D721Med (cell line): ENCODE measurements around the gene LENG1.
"Not testable (repeated sequence)": the region's sequence is repeated elsewhere in the genome, so short reads cannot be mapped to it uniquely, and the experiment has no call there.

ENCODE experiments used
- DNase-seq: peaks from one replicate; pipeline ENCODE4 v3.0.0; 2011; ENCODE audit warnings: low spot score; ENCODE audit not compliant: insufficient read length
- FAIRE-seq: peaks from 2 replicates; lab custom pipeline; 2011; peaks lifted over from hg19 to GRCh38; lab: Jason Lieb, UNC
- TF ChIP-seq, protein P1 (sequence below): IDR thresholded peaks from 2 replicates; pipeline ENCODE4 v1.5.1; 2012; ENCODE audit warnings: mild to moderate bottlenecking, control low read depth; ENCODE audit not compliant: insufficient read depth; ENCODE audit errors: missing control alignments

The LENG1 gene

DNA sequence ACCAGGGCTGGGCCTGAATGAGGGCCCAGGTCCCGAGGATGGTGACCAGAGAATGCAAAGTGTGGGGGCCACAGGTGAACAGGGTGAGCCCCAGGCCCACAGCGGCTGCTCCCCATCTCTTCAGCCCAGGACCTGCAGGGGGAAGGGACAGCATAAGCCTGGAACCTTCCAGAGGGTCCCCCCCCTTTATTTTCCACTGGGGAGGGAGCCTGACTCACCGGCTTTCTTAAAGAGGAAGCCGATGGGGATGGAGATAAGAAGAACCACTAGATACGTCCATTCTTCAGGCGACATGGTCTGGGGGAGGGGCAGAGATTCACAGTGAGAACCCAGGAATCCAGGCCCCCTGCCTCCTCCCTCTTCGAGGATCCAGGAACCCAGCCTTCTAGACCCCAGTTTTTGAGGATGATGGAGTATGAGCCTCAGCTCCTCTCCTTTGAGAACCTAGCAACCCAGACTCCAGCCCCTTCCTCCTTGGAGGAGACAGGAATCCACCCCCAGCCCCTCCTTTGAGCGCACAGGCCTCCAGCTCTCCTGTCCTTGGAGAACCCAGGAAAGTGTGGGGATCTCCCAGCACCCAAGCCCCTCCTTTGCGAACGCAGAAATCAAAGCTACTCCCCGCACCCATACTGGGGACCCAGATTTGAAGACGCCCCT is 28.8 kb upstream of the LENG1 start:
- TF ChIP-seq, protein P1, sequence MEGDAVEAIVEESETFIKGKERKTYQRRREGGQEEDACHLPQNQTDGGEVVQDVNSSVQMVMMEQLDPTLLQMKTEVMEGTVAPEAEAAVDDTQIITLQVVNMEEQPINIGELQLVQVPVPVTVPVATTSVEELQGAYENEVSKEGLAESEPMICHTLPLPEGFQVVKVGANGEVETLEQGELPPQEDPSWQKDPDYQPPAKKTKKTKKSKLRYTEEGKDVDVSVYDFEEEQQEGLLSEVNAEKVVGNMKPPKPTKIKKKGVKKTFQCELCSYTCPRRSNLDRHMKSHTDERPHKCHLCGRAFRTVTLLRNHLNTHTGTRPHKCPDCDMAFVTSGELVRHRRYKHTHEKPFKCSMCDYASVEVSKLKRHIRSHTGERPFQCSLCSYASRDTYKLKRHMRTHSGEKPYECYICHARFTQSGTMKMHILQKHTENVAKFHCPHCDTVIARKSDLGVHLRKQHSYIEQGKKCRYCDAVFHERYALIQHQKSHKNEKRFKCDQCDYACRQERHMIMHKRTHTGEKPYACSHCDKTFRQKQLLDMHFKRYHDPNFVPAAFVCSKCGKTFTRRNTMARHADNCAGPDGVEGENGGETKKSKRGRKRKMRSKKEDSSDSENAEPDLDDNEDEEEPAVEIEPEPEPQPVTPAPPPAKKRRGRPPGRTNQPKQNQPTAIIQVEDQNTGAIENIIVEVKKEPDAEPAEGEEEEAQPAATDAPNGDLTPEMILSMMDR, result no peak
- no peak for FAIRE-seq
- DNase-seq, result no peak

DNA sequence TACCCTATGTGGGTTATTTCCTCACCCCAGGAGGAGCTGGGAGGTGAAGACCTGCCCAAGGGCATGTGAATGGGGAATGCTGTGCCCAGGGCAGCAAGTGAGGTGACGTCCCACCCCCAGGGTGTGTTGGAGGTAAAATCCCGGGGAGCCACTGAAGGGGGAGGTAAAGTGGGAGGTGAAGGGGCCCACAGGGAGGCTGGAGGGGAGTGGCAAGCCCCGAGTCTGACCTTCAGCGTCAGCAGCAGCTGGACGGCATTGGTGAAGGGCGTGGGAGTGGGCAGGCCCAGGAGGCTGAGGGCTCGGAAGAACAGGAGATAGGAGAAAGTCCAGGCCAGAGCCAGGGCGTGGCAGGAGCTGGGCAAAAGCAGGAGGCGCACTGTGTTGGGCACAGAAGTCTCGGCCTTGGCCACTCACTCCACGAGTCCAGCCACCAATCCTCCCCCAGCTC is 27.4 kb upstream of the LENG1 start:
- DNase-seq (no peak), FAIRE-seq (no peak)
- TF ChIP-seq, protein P1, result no peak

DNA sequence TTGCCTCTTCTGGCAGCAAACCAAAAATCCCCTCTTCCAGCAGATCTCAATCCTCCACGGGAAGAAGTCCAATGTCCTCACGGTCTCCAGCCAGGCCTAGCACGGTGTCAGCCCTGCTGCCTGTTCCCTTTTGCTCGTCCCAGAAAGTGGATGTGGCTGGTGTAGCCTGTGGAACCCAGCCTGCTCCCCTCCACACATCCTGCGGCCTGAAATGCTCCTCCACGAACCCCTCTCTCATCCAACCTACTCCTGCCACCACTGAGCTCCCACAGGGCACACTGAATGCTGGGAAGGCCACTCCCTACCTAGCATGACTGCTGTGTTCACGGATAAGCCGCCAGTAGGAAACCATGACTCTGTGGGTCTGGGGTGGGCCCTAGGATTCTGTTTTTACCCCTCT is 26.8 kb upstream of the LENG1 start:
- DNase-seq (no peak), FAIRE-seq (no peak)
- TF ChIP-seq, protein P1, result no peak

DNA sequence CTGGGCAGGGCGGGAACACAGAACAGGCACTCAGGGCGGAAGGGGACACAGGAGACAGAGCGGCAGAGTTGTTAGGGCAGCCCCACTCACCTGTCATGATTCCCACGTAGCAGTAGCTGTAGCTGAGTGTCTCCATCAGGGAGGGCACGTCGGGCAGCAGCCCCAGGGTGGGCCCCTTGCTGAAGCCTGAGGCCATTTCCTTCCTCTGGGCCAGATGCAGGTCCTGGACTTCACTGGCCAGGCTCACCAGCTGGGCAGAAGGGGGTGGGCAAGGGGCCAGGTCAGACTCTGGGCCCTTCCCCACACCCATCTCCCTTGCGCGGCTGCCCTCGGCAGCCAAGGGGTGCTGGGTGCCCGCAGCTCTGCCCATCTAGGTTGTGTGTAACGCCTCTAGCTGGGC is 23.9 kb upstream of the LENG1 start:
- TF ChIP-seq, protein P1, result no peak
- DNase-seq (no peak), FAIRE-seq (no peak)

DNA sequence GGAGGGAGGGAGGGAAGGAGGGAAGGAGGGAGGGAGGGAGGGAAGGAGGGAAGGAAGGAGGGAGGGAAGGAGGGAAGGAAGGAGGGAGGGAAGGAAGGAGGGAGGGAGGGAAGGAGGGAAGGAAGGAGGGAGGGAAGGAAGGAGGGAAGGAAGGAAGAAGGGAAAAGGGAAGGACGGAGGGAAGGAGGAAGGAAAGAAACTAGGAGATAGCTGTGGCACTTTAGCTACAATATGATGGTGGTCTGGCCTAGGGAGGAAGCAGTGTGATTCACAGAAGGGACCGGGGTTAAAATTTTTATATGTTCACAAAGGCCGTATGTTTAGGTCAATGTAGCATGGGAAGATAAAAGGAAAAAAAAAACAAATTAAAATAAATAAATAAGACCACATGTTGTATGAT is 22.4 kb upstream of the LENG1 start:
- FAIRE-seq, DNase-seq: not testable (repeated sequence)

DNA sequence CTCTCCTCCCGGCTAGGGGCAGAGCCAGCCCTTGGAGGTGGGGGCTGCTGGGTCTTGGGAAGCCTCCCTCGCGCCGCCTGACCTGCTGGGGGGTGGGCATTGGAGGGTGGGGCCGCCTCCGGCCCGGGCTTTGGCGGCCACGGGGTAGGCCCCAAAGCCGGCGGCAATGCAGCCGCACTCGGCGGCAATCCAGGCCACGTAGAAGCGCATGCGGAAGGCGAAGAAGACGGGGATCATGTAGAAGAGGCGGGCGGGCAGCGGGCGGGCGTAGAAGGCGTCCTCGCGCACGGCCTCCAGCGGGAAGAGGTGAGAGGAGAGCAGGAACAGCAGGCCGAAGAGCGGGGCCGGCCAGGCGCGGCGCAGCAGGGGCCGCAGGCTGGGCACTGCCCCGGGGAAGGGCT is 21.2 kb upstream of the LENG1 start:
- FAIRE-seq (no peak), DNase-seq (no peak)
- TF ChIP-seq, protein P1, result no peak

DNA sequence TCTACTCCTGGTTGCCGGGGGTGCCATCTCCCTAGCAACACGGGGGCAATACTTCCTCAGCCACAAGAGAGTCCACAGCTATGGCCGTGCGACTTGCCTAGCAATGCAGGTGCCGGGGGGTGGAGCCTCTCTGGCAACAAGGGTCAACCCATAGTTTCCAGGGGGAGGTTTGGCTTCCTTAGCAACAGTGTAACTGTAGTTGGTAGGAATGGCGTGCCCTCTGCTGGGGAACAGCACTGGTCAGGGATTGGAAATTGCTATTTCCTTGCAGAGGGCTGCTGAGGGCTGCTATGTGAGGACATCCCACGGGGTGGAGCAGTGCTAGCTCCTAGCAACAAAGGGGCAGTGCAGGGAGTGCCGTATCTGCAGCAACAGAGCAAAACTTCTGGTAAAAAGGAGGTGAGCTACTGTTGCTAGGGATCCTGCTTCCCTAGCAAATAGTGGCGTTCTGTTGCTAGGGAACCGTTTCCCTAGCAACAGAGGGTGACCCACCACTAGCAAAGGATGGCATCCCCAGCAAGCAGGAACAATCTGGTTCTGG is 20.5 kb upstream of the LENG1 start:
- no peak for FAIRE-seq
- TF ChIP-seq, protein P1, result no peak
- no peak for DNase-seq
